SU-DHL-6 (cell line): ENCODE results near the gene TBPL2.

Experiments used
- H2AFZ ChIP-seq: fragments of 200-600 bp; sonication (generic); 2 replicates; pipeline ENCODE4 v1.6.1; 2014; ENCODE audit warnings: low read depth, mild to moderate bottlenecking, moderate library complexity, mixed read lengths, antibody characterized with exemption, low read length; ENCODE audit not compliant: severe bottlenecking
- H3F3A ChIP-seq: fragments of 200-600 bp; shearing (Covaris generic); 2 replicates; pipeline ENCODE4 v1.6.0; 2016; ENCODE audit warnings: antibody characterized with exemption, mild to moderate bottlenecking; ENCODE audit not compliant: insufficient read depth
- H3K27ac ChIP-seq: fragments of 200-600 bp; sonication (generic); 2 replicates; pipeline ENCODE4 v1.5.1; 2016; ENCODE audit warnings: low read depth, mild to moderate bottlenecking, low read length, moderate library complexity, mixed read lengths
- H3K27me3 ChIP-seq: fragments of 200-600 bp; sonication (generic), shearing (Covaris generic); 2 replicates; pipeline ENCODE4 v1.6.0; 2014; ENCODE audit warnings: mild to moderate bottlenecking, low read length
- H3K36me3 ChIP-seq: fragments of 200-600 bp; sonication (generic); 2 replicates; pipeline ENCODE4 v1.6.1; 2014; ENCODE audit warnings: mild to moderate bottlenecking, low read length, mixed read lengths
- H3K4me2 ChIP-seq: fragments of 300-600, 200-600 bp; shearing (Covaris generic), sonication (generic); 2 replicates; pipeline ENCODE4 v1.6.0; 2014; ENCODE audit warnings: low read length, low read depth, mild to moderate bottlenecking; ENCODE audit not compliant: poor library complexity, severe bottlenecking
- H3K4me3 ChIP-seq: fragments of 200-600 bp; sonication (generic); 2 replicates; pipeline ENCODE4 v1.5.1; 2014; ENCODE audit warnings: antibody characterized with exemption, low read length, mild to moderate bottlenecking, mixed read lengths; ENCODE audit not compliant: insufficient read depth, poor library complexity, severe bottlenecking
- H3K79me2 ChIP-seq: fragments of 200-600 bp; sonication (generic); 2 replicates; pipeline ENCODE4 v1.6.1; 2014; ENCODE audit warnings: mild to moderate bottlenecking, low read length, moderate library complexity; ENCODE audit not compliant: insufficient read depth
- H3K9ac ChIP-seq: fragments of 200-600 bp; sonication (generic); 2 replicates; pipeline ENCODE4 v1.7.0; 2014; ENCODE audit warnings: mild to moderate bottlenecking, low read length
- H3K9me2 ChIP-seq: fragments of 200-600 bp; sonication (generic); replicated peaks from 2 replicates; pipeline ENCODE4 v1.6.1; 2014; ENCODE audit warnings: low read length; ENCODE audit not compliant: insufficient read depth
- H3K9me3 ChIP-seq: fragments of 200-600 bp; sonication (generic); 2 replicates; pipeline ENCODE4 v1.6.1; 2014; ENCODE audit warnings: low read length, mixed read lengths; ENCODE audit not compliant: insufficient read depth
- H4K20me1 ChIP-seq: fragments of 200-600 bp; sonication (generic); 2 replicates; pipeline ENCODE4 v1.6.1; 2014; ENCODE audit warnings: low read depth, mild to moderate bottlenecking, antibody characterized with exemption, low read length, moderate library complexity, mixed read lengths
- EZH2phosphoT487 ChIP-seq: fragments of 200-600 bp; sonication (generic), shearing (Covaris generic); conservative IDR thresholded peaks from 2 replicates; pipeline ENCODE4 v1.6.1; 2018; ENCODE audit warnings: mild to moderate bottlenecking, antibody characterized with exemption, low read length, moderate library complexity, mixed read lengths
- TF ChIP-seq, protein P1 (sequence below): fragments of 200-600 bp; sonication (generic); IDR thresholded peaks from one replicate; pipeline ENCODE4 v1.5.1; 2017; ENCODE audit warnings: antibody characterized with exemption, mild to moderate bottlenecking, low read length, moderate library complexity; ENCODE audit not compliant: insufficient read depth, poor library complexity, severe bottlenecking

TBPL2 gene

DNA sequence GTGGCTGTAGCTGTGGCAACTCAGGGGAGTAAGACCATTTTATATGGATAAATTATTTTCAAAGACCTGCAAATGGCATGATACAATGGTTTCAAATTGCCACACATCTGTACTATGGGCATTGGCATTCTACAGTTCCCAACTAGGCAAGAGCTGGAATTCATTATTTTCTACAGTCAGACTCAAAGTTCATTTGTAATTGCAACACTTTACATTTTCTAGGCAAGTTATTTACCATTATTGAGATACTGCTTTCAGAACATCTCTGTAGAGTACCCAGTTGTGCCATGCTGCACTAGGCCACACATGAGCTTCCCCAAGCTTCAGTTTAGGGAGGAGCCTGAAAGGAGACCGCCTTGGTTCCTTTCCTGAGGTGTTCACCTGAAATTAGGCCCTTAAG lies 20.8 kb downstream of the TBPL2 start:
- Histone ChIP-seq H4K20me1 (no peaks in the 10 kb centered on the region), H2AFZ (no peak overlapping the region), H3K9me3 (no peaks in the 10 kb centered on the region), H3K36me3 (no peaks in the 10 kb centered on the region), H3K4me2 (no peak overlapping the region), H3K79me2 (no peaks in the 10 kb centered on the region), H3K4me3 (no peak overlapping the region), H3K9me2 (no peaks in the 10 kb centered on the region), H3K9ac (no peak overlapping the region), H3K27me3 (no peaks in the 10 kb centered on the region), H3K27ac (no peak overlapping the region), H3F3A (no peaks in the 10 kb centered on the region)
- TF ChIP-seq, protein P1, sequence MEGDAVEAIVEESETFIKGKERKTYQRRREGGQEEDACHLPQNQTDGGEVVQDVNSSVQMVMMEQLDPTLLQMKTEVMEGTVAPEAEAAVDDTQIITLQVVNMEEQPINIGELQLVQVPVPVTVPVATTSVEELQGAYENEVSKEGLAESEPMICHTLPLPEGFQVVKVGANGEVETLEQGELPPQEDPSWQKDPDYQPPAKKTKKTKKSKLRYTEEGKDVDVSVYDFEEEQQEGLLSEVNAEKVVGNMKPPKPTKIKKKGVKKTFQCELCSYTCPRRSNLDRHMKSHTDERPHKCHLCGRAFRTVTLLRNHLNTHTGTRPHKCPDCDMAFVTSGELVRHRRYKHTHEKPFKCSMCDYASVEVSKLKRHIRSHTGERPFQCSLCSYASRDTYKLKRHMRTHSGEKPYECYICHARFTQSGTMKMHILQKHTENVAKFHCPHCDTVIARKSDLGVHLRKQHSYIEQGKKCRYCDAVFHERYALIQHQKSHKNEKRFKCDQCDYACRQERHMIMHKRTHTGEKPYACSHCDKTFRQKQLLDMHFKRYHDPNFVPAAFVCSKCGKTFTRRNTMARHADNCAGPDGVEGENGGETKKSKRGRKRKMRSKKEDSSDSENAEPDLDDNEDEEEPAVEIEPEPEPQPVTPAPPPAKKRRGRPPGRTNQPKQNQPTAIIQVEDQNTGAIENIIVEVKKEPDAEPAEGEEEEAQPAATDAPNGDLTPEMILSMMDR, result no peak
- no peak for TF ChIP-seq EZH2phosphoT487

DNA sequence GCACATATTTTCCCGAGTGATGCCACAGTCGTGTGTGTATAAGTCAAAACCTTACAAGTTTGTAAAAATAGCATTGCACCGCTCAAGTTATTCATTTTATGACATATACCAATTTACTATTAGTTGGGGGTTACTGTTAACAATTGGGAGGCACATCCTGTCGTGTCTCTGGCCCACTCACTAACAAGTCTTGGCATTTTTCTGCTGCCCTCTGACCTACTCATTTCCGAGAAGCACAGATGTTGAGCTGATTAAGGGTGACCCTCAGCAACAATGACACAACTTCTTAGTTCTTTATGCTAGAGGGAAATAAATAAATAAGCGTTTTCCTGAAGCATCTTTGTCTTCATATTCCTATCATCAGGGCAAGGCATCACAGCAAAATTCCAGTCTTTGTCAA lies 22.0 kb downstream of the TBPL2 start:
- Histone ChIP-seq H3K9me2 (no peaks in the 10 kb centered on the region), H3F3A (no peaks in the 10 kb centered on the region), H3K27me3 (no peaks in the 10 kb centered on the region), H2AFZ (no peak overlapping the region), H3K4me3 (no peak overlapping the region), H3K36me3 (no peaks in the 10 kb centered on the region), H3K9me3 (no peaks in the 10 kb centered on the region), H4K20me1 (no peaks in the 10 kb centered on the region), H3K9ac (no peak overlapping the region), H3K79me2 (no peaks in the 10 kb centered on the region), H3K4me2 (no peak overlapping the region), H3K27ac (no peak overlapping the region)
- TF ChIP-seq, protein P1, result no peak
- TF ChIP-seq EZH2phosphoT487, result no peak

DNA sequence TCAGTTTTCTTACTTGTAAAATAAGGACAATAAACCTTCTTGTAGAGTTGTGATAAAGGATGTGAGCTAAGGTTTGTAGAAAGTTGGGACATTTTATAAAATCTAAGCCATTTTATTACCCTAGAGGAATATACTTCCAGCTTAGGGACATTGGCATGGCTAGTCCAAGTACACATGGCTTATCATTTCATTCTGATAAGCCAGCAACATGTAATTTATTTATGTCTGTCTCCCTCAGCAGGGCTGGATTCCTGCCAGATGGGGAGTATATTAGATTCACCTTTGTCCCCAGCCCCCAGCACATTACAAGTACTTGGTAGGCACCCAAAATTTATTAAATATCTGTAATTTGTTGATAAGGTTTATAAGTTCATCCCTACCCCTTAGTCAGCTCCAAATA lies 22.5 kb downstream of the TBPL2 start:
- no peaks in the 10 kb centered on the region for H3K9me3 ChIP-seq
- H3K4me3 ChIP-seq, result no peak overlapping the region
- H3K9me2 ChIP-seq, result no peaks in the 10 kb centered on the region
- no peaks in the 10 kb centered on the region for H3K36me3 ChIP-seq
- H3K27me3 ChIP-seq, result no peaks in the 10 kb centered on the region
- TF ChIP-seq, protein P1, result no peak
- TF ChIP-seq EZH2phosphoT487, result no peak
- no peak overlapping the region for H3K4me2 ChIP-seq
- H3K79me2 ChIP-seq, result no peaks in the 10 kb centered on the region
- no peaks in the 10 kb centered on the region for H4K20me1 ChIP-seq
- H3K27ac ChIP-seq, result no peak overlapping the region
- no peak overlapping the region for H2AFZ ChIP-seq
- no peaks in the 10 kb centered on the region for H3F3A ChIP-seq
- no peak overlapping the region for H3K9ac ChIP-seq
